Lower leg skin (tissue), 4 donors: Measurements from ENCODE around the gene DLGAP1. TPM values are rescaled to one million over a fixed set of nuclear protein-coding genes. Genes with fewer than 3 reads are reported as not detected.

ENCODE experiments used
- DNase-seq, 2 donors: peaks; one replicate each; pipeline ENCODE4 v3.0.0-alpha.2; 2019; ENCODE audit warnings: low spot score in 2 of 2
- H3K4me3 ChIP-seq: fragments of 200-600 bp; sonication (generic); 2 replicates; pipeline ENCODE4 v1.5.1; 2017; ENCODE audit warnings: mild to moderate bottlenecking, low read depth; ENCODE audit not compliant: poor library complexity, severe bottlenecking
- CTCF ChIP-seq, 3 donors: fragments of 450-650 bp; IDR thresholded peaks; one replicate each; pipeline ENCODE4 v1.5.1; 2016; ENCODE audit warnings: antibody characterized with exemption in 3 of 3, mild to moderate bottlenecking in 3 of 3, moderate library complexity in 2 of 3
- POLR2A ChIP-seq, 2 donors: fragments of 450-650 bp; IDR thresholded peaks; one replicate each; pipeline ENCODE4 v1.6.1; 2016 to 2017; ENCODE audit warnings: antibody characterized with exemption in 2 of 2, mild to moderate bottlenecking in 1 of 2, moderate library complexity in 1 of 2
- WGBS, 2 donors: methylation state at CpG; one replicate each; pipeline ENCODE4 v1.1.5; 2018; 5-methylcytosine and 5-hydroxymethylcytosine counted together
- intact Hi-C: fragments of 100-400 bp; cut with DNase I; formaldehyde crosslinking; loops from one replicate; pipeline ENCODE4 v1.15.0; 2023; ENCODE audit warnings: low total_unique reads
- total RNA-seq, 4 donors: library from RNA; depleted of rRNA; stranded (reverse); fragments of >200 nt; gene quantifications; one replicate each; pipeline ENCODE4 v1.1.0, GENCODE V29; 2016

The DLGAP1 gene
- total RNA-seq, 4 donors from 2014 or later: 0.34 to 1.3 (median 0.82) TPM

GRCh38 chr18:3726238-3726951 lies 728.7 kb downstream of the DLGAP1 start:
- TF ChIP-seq CTCF (IDR thresholded peaks at IDR 0.05) (no peak), POLR2A (IDR thresholded peaks at IDR 0.05) (no peak)
- WGBS, 2 donors: 67 to 74% methylated on average over 4 of the region's 4 CpGs
- DNase-seq: no peak
- H3K4me3 ChIP-seq: no peak overlapping the region
- intact Hi-C loops: no loop called here

DNA sequence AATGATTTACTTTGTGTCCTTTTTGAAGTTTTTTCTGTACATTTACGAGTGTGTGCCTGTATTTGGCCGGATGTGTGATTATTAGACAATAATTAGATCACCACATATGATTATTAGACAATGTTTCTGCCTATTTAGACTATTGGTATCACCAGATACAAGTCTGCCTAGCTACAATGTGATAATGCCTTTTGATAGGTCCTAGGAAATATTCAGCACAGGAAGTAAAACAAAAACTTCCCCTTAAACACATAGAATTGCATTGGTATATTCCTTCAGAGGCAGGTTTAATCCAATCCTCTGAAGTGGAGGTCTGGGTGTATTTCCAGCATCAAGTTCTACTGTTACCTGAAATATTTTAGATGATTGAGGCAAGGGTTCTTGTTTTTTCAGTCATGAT lies 730.0 kb downstream of the DLGAP1 start:
- 58 to 61% methylated on average over 2 of the region's 2 CpGs for WGBS, 2 donors

GRCh38 chr18:3723554-3723953 lies 731.6 kb downstream of the DLGAP1 start:
- no peak for DNase-seq
- TF ChIP-seq CTCF (IDR thresholded peaks at IDR 0.05): no peak
- no peak for TF ChIP-seq POLR2A (IDR thresholded peaks at IDR 0.05)
- intact Hi-C loops: no loop called here
- H3K4me3 ChIP-seq: no peak overlapping the region

More for the DNA sequence above, 730.0 kb downstream of the DLGAP1 start:
- H3K4me3 ChIP-seq: no peak overlapping the region
- intact Hi-C loops: no loop called here
- no peak for TF ChIP-seq CTCF (IDR thresholded peaks at IDR 0.05)
- no peak for TF ChIP-seq POLR2A (IDR thresholded peaks at IDR 0.05)
- DNase-seq: no peak

DNA sequence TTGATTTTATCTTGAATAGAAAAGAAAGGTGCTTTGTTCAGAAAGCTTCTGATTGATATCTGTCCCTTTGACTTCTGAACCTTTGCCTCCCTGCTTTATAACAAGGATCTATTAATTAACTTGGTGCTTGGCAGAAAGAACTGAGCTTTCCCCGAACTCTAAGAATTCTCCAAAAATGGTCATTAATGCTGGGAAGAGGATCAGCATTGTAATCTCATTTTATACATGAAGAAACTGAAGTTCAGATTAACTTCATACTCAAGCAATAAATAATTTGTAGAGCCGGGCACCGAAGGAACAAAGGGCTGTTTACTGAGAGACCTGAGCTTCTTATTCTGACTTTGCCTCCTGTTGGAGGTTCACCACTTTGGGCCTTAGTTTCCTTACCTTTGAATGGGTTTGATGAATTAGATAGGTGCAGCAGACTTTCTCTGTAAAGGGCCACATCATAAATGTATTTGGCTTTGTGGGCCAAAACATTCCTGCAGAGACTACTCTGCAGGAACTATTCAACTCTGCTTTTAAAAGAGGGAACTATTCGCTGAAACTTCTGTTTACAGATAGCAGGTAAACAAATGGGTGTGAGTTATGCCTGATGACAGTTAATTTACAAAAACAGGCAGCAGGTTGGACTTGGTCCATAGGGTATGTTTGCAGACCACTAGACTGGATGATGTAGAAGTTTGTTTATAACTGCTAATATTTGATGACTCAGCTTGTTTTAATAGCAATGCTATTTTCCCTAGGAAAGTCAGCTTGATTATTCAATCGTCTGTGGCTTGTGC lies 732.3 kb downstream of the DLGAP1 start:
- intact Hi-C loops: no loop called here
- no peak overlapping the region for H3K4me3 ChIP-seq
- no peak for DNase-seq
- WGBS, 2 donors: 53 to 55% methylated on average over 5 of the region's 5 CpGs
- no peak for TF ChIP-seq CTCF (IDR thresholded peaks at IDR 0.05)
- no peak for TF ChIP-seq POLR2A (IDR thresholded peaks at IDR 0.05)

DNA sequence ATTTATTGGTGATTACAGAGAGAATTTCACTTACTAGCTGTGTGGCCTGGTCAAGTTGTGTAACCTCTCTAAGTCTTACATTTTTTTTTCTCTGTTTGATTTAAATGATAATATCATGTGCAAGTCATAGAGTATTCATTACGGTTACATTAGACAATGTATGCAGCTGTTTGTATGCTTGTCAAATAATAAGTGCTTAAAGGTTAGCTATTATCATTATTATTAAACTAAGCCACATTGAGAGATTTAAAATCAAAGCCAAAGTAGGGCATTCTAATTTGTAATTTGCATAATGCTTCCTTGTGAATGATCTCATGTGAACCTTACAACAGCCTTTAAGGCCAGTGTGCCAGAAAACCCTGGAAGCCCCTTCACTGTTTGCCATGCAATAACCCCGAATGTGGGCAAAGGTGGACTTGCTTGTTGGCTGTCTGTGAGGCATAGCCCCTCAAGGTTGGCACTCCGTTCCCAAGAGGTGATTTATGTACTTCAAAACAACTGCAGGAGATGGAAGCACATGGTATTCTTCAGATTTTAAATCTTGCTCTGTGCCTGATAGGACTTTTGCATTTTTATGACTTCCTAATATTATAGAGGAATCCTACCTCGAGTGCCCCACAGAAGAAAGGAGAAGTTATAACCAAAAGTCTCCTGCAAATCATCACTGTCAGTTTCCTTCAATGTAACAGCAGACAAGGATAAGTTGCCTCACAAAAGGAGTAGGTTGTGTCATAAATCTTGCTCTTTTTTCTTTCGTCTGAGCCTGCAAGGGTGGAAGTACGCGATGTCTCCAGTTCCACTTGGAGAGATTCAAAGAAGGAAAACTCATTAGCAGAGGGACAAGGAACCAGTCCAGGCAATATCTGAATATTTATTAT lies 733.1 kb downstream of the DLGAP1 start:
- no peak for TF ChIP-seq POLR2A (IDR thresholded peaks at IDR 0.05)
- no peak for TF ChIP-seq CTCF (IDR thresholded peaks at IDR 0.05)
- no peak overlapping the region for H3K4me3 ChIP-seq
- intact Hi-C loops: no loop called here
- DNase-seq: no peak
- WGBS, 2 donors: 51 to 55% methylated on average over 7 of the region's 7 CpGs
